ENCODE measurements around the gene ZBTB34.

The ZBTB34 gene

DNA sequence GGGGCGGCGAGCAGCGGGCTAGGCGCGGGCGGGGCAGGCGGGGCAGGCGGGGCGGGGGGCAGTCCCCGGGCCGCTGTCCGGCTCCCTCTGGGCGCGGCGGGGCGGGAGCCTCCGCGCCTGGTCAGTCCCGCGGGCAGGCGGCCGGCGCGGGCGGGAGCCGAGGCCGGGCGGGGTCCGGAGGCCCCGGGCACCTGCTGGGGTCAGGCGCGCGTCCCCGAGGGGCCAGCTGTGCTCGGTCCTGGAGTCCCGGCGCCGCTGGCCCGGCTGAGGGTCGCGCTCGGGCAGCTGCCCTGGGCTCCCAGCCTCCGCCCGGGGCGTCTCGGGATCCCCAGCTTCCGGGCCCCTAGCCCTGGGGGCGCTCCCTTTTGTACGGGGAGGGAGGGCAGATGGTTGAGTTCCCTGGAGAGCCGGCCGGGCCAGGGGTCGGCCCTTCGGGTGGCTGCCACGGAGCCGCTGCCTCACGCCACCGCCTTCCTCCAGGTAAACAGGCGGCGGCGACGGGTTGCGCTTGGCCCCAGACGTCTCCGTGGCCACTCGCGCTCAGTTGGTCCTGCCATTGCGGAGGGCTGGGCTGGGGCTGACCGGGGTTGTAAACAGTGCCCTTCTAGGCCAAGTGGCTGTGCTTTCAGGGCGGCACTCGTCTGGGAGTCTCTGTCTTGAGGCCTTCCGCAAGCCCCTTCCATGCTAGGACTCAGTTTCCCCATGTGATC lies 473 bp downstream of the ZBTB34 start:
- Histone ChIP-seq H3K36me3 (ENCODE audit: insufficient read depth, low read length) (peaks cover 26% of the 10 kb centered on the region), H3K27ac (ENCODE audit: low read depth, low read length) (peak overlapping the region; percentile 55; the same call in 1 of the 2 replicates), H3K9ac (ENCODE audit: low read depth, low read length) (peak overlapping the region; percentile 69), H3K27me3 (ENCODE audit: insufficient read depth, low read length) (peaks cover 9% of the 10 kb centered on the region; the same call in 1 of the 2 replicates), H3K9me3 (ENCODE audit: insufficient read depth, low read depth, low read length) (no peaks in the 10 kb centered on the region), H3K4me1 (ENCODE audit: insufficient read depth, low read length) (peaks cover 21% of the 10 kb centered on the region), H3K4me3 (ENCODE audit: low read length) (peak overlapping the region; percentile 83)
- WGBS: under 1% methylated on average over 71 of the region's 71 CpGs

- WGBS: 31% methylated on average over 3 of the region's 3 CpGs
- H3K27ac ChIP-seq (ENCODE audit: low read depth, low read length): no peak overlapping the region
- H3K4me3 ChIP-seq (ENCODE audit: low read length): peak overlapping the region; percentile 83
- peaks cover 21% of the 10 kb centered on the region for H3K4me1 ChIP-seq (ENCODE audit: insufficient read depth, low read length)
- peaks cover 9% of the 10 kb centered on the region; the same call in 1 of the 2 replicates for H3K27me3 ChIP-seq (ENCODE audit: insufficient read depth, low read length)
- no peak overlapping the region; the same call in 1 of the 2 replicates for H3K9ac ChIP-seq (ENCODE audit: low read depth, low read length)
- no peaks in the 10 kb centered on the region for H3K9me3 ChIP-seq (ENCODE audit: insufficient read depth, low read depth, low read length)
- peaks cover 33% of the 10 kb centered on the region for H3K36me3 ChIP-seq (ENCODE audit: insufficient read depth, low read length)
Observed at GRCh38 chr9:126861707-126862103, 1.3 kb downstream of the ZBTB34 start.

GRCh38 chr9:126862104-126862761 lies 1.8 kb downstream of the ZBTB34 start:
- peaks cover 37% of the 10 kb centered on the region for H3K36me3 ChIP-seq (ENCODE audit: insufficient read depth, low read length)
- peaks cover 21% of the 10 kb centered on the region for H3K4me1 ChIP-seq (ENCODE audit: insufficient read depth, low read length)
- H3K27ac ChIP-seq (ENCODE audit: low read depth, low read length): no peak overlapping the region; the same call in 1 of the 2 replicates
- H3K9ac ChIP-seq (ENCODE audit: low read depth, low read length): no peak overlapping the region; the same call in 1 of the 2 replicates
- H3K9me3 ChIP-seq (ENCODE audit: insufficient read depth, low read depth, low read length): no peaks in the 10 kb centered on the region
- H3K27me3 ChIP-seq (ENCODE audit: insufficient read depth, low read length): peaks cover 9% of the 10 kb centered on the region; the same call in 1 of the 2 replicates
- 32% methylated on average over 11 of the region's 11 CpGs for WGBS
- peak overlapping the region; percentile 83 for H3K4me3 ChIP-seq (ENCODE audit: low read length)

DNA sequence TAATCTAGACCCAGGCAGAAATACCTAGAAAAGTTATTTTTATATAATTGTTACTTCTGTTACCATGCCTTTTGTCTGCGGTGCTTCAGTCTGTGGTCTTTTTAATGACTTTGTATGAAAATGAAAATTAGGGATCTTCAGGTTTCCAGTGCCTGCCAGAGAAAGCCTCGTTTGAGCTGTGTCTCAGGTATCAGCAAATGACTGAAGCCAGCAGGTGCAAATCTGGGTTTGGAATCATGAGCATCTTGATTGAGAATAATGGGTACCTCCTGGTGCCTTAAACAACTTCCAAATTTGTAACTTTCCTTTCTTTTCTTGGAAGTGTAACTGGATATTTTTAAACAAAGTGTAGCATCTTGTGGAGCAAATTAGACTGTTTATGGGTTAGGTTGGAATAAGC lies 4.3 kb downstream of the ZBTB34 start:
- Histone ChIP-seq H3K9ac (ENCODE audit: low read depth, low read length) (no peak overlapping the region), H3K27ac (ENCODE audit: low read depth, low read length) (no peak overlapping the region), H3K27me3 (ENCODE audit: insufficient read depth, low read length) (no peaks in the 10 kb centered on the region), H3K36me3 (ENCODE audit: insufficient read depth, low read length) (peaks cover 42% of the 10 kb centered on the region), H3K4me1 (ENCODE audit: insufficient read depth, low read length) (peaks cover 25% of the 10 kb centered on the region), H3K4me3 (ENCODE audit: low read length) (no peak overlapping the region), H3K9me3 (ENCODE audit: insufficient read depth, low read depth, low read length) (no peaks in the 10 kb centered on the region)
- WGBS: 91% methylated on average over 2 of the region's 2 CpGs

GRCh38 chr9:126869368-126869767 lies 8.9 kb downstream of the ZBTB34 start:
- no peaks in the 10 kb centered on the region for H3K27me3 ChIP-seq (ENCODE audit: insufficient read depth, low read length)
- 90% methylated on average over 7 of the region's 7 CpGs for WGBS
- H3K4me3 ChIP-seq (ENCODE audit: low read length): no peak overlapping the region
- H3K36me3 ChIP-seq (ENCODE audit: insufficient read depth, low read length): peaks cover 29% of the 10 kb centered on the region
- peaks cover 4% of the 10 kb centered on the region; the same call in 1 of the 2 replicates for H3K4me1 ChIP-seq (ENCODE audit: insufficient read depth, low read length)
- no peaks in the 10 kb centered on the region for H3K9me3 ChIP-seq (ENCODE audit: insufficient read depth, low read depth, low read length)
- H3K9ac ChIP-seq (ENCODE audit: low read depth, low read length): no peak overlapping the region
- H3K27ac ChIP-seq (ENCODE audit: low read depth, low read length): no peak overlapping the region

DNA sequence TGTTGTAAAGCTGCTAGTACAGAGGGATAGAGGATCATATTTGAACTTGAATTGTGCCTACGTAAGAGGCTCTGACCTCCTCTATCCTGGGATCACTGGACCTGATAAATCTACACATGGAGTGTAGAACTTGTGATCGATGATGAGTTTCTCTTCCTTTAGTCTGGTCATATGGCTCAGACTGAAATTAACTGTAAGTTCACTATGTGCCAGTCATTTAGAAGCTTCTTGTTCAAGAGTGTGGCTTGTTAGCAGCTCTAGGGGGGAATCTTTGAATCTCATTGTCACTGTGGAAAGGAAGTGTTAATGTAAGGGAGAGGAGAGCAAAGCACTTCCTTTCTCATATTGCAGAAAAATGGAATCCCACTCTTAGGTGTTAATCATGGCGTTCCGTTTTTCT lies 12.1 kb downstream of the ZBTB34 start:
- Histone ChIP-seq H3K27me3 (ENCODE audit: insufficient read depth, low read length) (no peaks in the 10 kb centered on the region), H3K9ac (ENCODE audit: low read depth, low read length) (no peak overlapping the region), H3K4me1 (ENCODE audit: insufficient read depth, low read length) (peaks cover 4% of the 10 kb centered on the region; the same call in 1 of the 2 replicates), H3K36me3 (ENCODE audit: insufficient read depth, low read length) (peaks cover 5% of the 10 kb centered on the region; the same call in 1 of the 2 replicates), H3K27ac (ENCODE audit: low read depth, low read length) (no peak overlapping the region), H3K4me3 (ENCODE audit: low read length) (no peak overlapping the region), H3K9me3 (ENCODE audit: insufficient read depth, low read depth, low read length) (no peaks in the 10 kb centered on the region)
- WGBS: 95% methylated on average over 4 of the region's 4 CpGs

- WGBS: 93% methylated on average over 8 of the region's 9 CpGs
- no peak overlapping the region for H3K9ac ChIP-seq (ENCODE audit: low read depth, low read length)
- peaks cover 8% of the 10 kb centered on the region for H3K36me3 ChIP-seq (ENCODE audit: insufficient read depth, low read length)
- H3K27me3 ChIP-seq (ENCODE audit: insufficient read depth, low read length): no peaks in the 10 kb centered on the region
- no peaks in the 10 kb centered on the region; the same call in 1 of the 2 replicates for H3K4me1 ChIP-seq (ENCODE audit: insufficient read depth, low read length)
- no peak overlapping the region for H3K4me3 ChIP-seq (ENCODE audit: low read length)
- H3K27ac ChIP-seq (ENCODE audit: low read depth, low read length): no peak overlapping the region
- H3K9me3 ChIP-seq (ENCODE audit: insufficient read depth, low read depth, low read length): no peaks in the 10 kb centered on the region
Observed at GRCh38 chr9:126874546-126875314, 14.3 kb downstream of the ZBTB34 start.

DNA sequence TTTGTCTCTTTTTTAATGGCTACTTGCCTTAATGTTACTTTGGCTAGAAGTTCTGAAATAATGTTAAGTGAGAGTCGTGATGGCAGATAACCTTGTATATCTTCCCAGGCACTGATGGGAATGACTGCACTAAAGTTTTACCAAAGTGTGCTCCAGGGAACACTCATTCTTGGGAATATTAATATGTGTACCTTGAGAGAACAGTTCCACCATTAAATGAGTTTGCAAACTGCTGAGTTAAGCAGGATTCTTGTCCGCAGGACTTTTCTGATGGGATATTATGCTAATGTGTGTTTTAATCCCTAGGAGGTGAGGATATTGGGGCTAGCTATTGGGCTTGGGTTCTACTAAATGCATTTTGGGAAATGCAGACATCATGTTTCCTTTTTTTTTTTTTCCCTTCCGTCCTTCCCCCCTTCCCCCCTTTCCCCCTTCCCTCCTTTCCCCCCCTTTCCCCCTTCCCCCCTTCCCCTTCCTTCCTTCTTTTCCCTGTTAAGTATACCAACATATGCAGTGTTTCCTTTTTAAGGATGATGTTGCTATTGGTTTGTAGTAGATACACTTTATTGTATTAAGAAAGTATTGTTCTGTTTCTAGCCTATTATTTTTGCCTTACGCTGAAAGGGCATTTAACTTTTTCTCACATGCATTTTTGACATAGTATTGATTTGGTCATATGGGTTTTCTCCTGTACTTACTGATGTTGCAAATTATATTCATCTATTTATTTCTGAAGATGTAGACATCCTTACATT lies 15.5 kb downstream of the ZBTB34 start:
- H3K4me3 ChIP-seq (ENCODE audit: low read length): no peak overlapping the region
- H3K9me3 ChIP-seq (ENCODE audit: insufficient read depth, low read depth, low read length): no peaks in the 10 kb centered on the region
- H3K9ac ChIP-seq (ENCODE audit: low read depth, low read length): no peak overlapping the region
- H3K4me1 ChIP-seq (ENCODE audit: insufficient read depth, low read length): no peaks in the 10 kb centered on the region; the same call in 1 of the 2 replicates
- 95% methylated on average over 2 of the region's 4 CpGs for WGBS
- H3K36me3 ChIP-seq (ENCODE audit: insufficient read depth, low read length): peaks cover 20% of the 10 kb centered on the region
- H3K27ac ChIP-seq (ENCODE audit: low read depth, low read length): no peak overlapping the region
- no peaks in the 10 kb centered on the region for H3K27me3 ChIP-seq (ENCODE audit: insufficient read depth, low read length)

DNA sequence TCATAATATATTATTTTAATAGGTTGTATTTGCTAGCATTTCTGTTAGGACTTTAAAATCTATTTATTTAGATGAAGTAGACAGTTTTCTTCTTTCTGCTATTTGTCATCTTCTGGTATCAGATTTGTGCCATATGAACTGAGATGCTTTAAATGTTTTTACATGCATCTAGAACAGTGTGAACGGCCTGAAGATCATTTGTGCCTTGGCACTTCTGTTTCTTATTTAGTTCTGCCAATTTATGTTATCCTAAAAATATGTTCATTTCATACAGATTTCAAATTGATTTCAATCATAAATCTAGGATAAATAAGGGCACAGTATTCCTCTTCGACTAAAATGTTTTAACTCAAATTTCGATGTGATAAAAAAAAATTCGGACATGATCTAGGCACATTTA lies 16.1 kb downstream of the ZBTB34 start:
- H3K36me3 ChIP-seq (ENCODE audit: insufficient read depth, low read length): peaks cover 25% of the 10 kb centered on the region
- H3K4me3 ChIP-seq (ENCODE audit: low read length): no peak overlapping the region
- H3K27ac ChIP-seq (ENCODE audit: low read depth, low read length): no peak overlapping the region
- 97% methylated on average over 4 of the region's 4 CpGs for WGBS
- H3K4me1 ChIP-seq (ENCODE audit: insufficient read depth, low read length): no peaks in the 10 kb centered on the region; the same call in 1 of the 2 replicates
- no peaks in the 10 kb centered on the region for H3K27me3 ChIP-seq (ENCODE audit: insufficient read depth, low read length)
- no peaks in the 10 kb centered on the region for H3K9me3 ChIP-seq (ENCODE audit: insufficient read depth, low read depth, low read length)
- no peak overlapping the region for H3K9ac ChIP-seq (ENCODE audit: low read depth, low read length)

- Histone ChIP-seq H3K4me3 (ENCODE audit: low read length) (no peak overlapping the region), H3K36me3 (ENCODE audit: insufficient read depth, low read length) (peaks cover 33% of the 10 kb centered on the region), H3K9ac (ENCODE audit: low read depth, low read length) (no peak overlapping the region), H3K27ac (ENCODE audit: low read depth, low read length) (no peak overlapping the region), H3K9me3 (ENCODE audit: insufficient read depth, low read depth, low read length) (no peaks in the 10 kb centered on the region), H3K27me3 (ENCODE audit: insufficient read depth, low read length) (no peaks in the 10 kb centered on the region), H3K4me1 (ENCODE audit: insufficient read depth, low read length) (no peaks in the 10 kb centered on the region; the same call in 1 of the 2 replicates)
- WGBS: 96% methylated on average over 9 of the region's 9 CpGs
Observed at GRCh38 chr9:126877418-126877817, 17.0 kb downstream of the ZBTB34 start.

All from HUES64 (cell line).